NT2/D1 (cell line): ENCODE measurements around the gene PKN1.

ENCODE experiments used
- SUZ12 ChIP-seq: IDR thresholded peaks from 2 replicates; pipeline ENCODE4 v1.6.1; 2011; ENCODE audit not compliant: insufficient read length, insufficient read depth; ENCODE audit errors: extremely low read depth
- YY1 ChIP-seq: IDR thresholded peaks from 2 replicates; pipeline ENCODE4 v1.6.1; 2011; ENCODE audit not compliant: insufficient read length, insufficient read depth
- ZNF274 ChIP-seq: IDR thresholded peaks from 2 replicates; pipeline ENCODE4 v1.6.1; 2011; ENCODE audit warnings: mild to moderate bottlenecking, low read depth, low read length

- no peak for TF ChIP-seq YY1
- no peak for TF ChIP-seq ZNF274
- no peak for TF ChIP-seq SUZ12
These were observed 22.7 kb upstream of the PKN1 start for GRCh38 chr19:14410091-14411051.
